ENCODE data around the gene ERF.

Gene ERF

GRCh38 chr19:42252365-42253244, 2.3 kb downstream of the ERF start:
- no peak for DNase-seq

GRCh38 chr19:42251572-42252358, 3.2 kb downstream of the ERF start:
- DNase-seq: no peak

GRCh38 chr19:42250666-42251531, 4.0 kb downstream of the ERF start:
- no peak for DNase-seq

GRCh38 chr19:42250183-42250665, 4.7 kb downstream of the ERF start:
- DNase-seq: no peak

GRCh38 chr19:42249769-42250168, 5.2 kb downstream of the ERF start:
- DNase-seq: no peak

- no peak for DNase-seq
Measured at GRCh38 chr19:42249149-42249750, 5.7 kb downstream of the ERF start.

- no peak for DNase-seq
Measured at GRCh38 chr19:42248270-42249148, 6.4 kb downstream of the ERF start.

GRCh38 chr19:42247640-42248199, 7.2 kb downstream of the ERF start:
- no peak for DNase-seq

GRCh38 chr19:42246922-42247639, 7.8 kb downstream of the ERF start:
- no peak for DNase-seq

GRCh38 chr19:42246143-42246921, 8.6 kb downstream of the ERF start:
- DNase-seq: no peak

- DNase-seq: no peak
Measured at GRCh38 chr19:42245231-42245630, 9.7 kb downstream of the ERF start.

- DNase-seq: peak; percentile 88
Measured at GRCh38 chr19:42244347-42245220, 10.3 kb downstream of the ERF start.

- DNase-seq: peak; percentile 96
Measured at GRCh38 chr19:42242512-42243409, 12.2 kb downstream of the ERF start, which contains the start of gene GSK3A. Gene GSK3A (minus strand): TSS chr19:42242602. CDS start chr19:42242465, 137 bp downstream.

- no peak for DNase-seq
Measured at GRCh38 chr19:42242069-42242511, 12.8 kb downstream of the ERF start.

GRCh38 chr19:42241279-42241678, 13.6 kb downstream of the ERF start:
- DNase-seq: no peak

- DNase-seq: no peak
Measured at GRCh38 chr19:42239544-42240220, 15.2 kb downstream of the ERF start.

GRCh38 chr19:42235181-42235580, 19.7 kb downstream of the ERF start:
- no peak for DNase-seq

Data from NK-92 treated with Interleukin-12 subunit alpha and Interleukin-12 subunit beta, amount 100 ng/mL, for 24 hours (cell line).